ENCODE data around the gene LAMTOR2.

LAMTOR2 gene

DNA sequence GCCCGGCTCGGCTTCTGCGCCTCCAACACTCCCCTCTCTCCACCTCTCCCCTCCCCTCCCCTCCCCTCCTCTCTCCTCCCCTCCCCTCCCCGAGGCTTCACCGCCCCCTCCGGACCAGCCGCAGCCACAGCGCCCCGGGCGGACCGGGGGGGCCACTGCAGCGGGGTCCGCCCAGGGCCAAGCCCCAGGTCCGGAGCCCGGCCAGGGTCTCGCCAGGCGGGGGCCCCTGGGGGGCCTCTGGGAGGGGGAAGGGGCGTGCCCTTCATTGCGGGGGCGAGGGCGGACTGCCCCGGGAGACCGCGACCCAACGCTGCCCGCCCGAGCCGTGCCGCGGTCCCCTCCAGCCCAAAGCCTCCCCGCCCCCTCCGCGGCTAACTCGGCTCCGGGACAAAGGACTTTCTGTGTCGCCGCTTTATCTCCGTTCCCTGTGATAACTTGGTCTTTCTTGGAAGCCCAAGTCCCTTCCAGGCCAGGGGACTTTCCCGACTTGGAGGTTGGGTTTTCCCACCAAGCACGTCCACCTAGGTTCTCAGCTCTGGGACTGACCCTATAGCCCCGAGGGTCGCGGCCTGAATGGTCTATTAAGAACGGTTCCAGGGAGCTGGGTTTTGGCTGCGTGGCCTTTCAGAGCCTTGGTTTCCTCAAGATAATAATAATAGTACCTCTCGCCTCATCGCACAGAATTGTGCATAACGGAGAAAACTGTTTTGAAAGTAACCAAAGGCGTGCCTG, 648 bp upstream of the LAMTOR2 start, which contains the start of gene UBQLN4:
TSS of gene UBQLN4 (minus strand) at position 31 of the 732 bp plus-strand sequence. CDS start 97 bp downstream, outside the sequence.
- Histone ChIP-seq H3K9me3 (ENCODE audit: insufficient read depth, low read depth, low read length) (no peaks in the 10 kb centered on the region), H3K27ac (ENCODE audit: low read length) (peak within 1 kb of the TSS; percentile 100), H3K4me1 (ENCODE audit: insufficient read depth, low read length) (no peaks in the 10 kb centered on the region), H3K4me3 (ENCODE audit: low read length) (peak within 1 kb of the TSS; percentile 99), H3K9ac (ENCODE audit: low read depth, low read length) (peak within 1 kb of the TSS; percentile 100), H3K27me3 (ENCODE audit: insufficient read depth, low read length) (no peaks in the 10 kb centered on the region), H3K36me3 (ENCODE audit: insufficient read depth, low read depth, low read length) (peaks cover 29% of the 10 kb centered on the region)

DNA sequence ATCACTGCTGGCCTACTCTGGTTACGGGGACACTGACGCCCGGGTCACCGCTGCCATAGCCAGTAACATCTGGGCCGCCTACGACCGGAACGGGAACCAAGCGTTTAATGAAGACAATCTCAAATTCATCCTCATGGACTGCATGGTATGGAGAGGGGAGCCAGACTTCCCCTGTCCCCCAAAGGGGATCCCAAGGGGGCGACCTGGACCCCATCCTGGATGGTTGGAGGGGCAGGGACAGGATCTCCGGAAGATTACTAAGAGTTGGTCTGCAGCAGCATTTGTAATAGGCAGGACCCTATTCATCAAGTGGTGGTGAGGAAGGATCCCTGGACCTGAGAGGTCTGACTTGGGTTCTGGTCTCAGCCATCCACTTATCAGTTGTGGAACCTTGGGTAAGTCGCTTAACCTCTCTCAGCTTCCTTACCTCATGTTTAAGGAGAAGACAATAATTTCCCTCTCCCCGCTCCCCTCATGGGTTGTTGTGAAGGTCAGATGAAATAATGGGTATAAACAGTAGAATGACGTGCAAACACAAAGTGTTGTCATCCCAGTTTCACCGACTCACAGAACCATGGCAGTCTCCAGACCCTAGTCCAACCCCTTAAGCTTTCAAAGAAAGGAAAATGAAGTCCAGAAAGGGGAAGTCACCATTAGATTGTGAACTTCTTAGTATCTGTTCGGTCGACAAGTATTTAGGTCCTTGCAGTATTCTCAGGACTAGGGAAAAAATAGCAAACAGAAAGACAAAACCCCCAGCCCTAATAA, 883 bp downstream of the LAMTOR2 start:
- H3K27me3 ChIP-seq (ENCODE audit: insufficient read depth, low read length): no peaks in the 10 kb centered on the region
- H3K4me3 ChIP-seq (ENCODE audit: low read length): peak overlapping the region; percentile 99
- H3K9me3 ChIP-seq (ENCODE audit: insufficient read depth, low read depth, low read length): no peaks in the 10 kb centered on the region
- no peaks in the 10 kb centered on the region for H3K4me1 ChIP-seq (ENCODE audit: insufficient read depth, low read length)
- H3K36me3 ChIP-seq (ENCODE audit: insufficient read depth, low read depth, low read length): peaks cover 14% of the 10 kb centered on the region
- H3K9ac ChIP-seq (ENCODE audit: low read depth, low read length): peak overlapping the region; percentile 100; the same call in 1 of the 2 replicates
- peak overlapping the region; percentile 84 for H3K27ac ChIP-seq (ENCODE audit: low read length)

DNA sequence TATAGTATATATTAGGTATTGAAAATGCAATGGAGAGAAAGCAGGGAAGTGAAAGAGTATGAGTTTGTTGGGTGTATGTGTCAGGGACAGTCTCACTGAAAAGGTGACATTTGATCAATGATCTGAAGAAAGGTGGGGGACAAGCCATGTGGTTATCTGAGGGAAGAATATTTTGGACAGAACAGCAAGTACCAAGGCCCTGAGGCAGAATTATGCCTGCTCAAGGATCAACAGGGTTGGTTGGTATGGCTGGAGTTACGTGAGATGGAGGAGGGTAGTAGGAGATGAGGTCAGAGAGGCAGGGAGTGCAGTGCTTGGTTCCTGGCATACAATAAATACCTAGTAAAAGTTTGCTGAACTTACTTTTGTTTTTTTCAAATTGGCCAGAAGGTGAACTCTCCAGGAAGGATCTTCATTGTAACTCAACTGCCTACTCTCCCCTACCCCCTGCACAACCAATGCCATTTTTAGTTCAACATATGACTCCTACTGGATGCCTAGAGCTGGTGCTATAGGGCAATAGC, 1.8 kb downstream of the LAMTOR2 start:
- H3K9ac ChIP-seq (ENCODE audit: low read depth, low read length): no peak overlapping the region
- no peak overlapping the region for H3K4me3 ChIP-seq (ENCODE audit: low read length)
- H3K27ac ChIP-seq (ENCODE audit: low read length): no peak overlapping the region
- H3K27me3 ChIP-seq (ENCODE audit: insufficient read depth, low read length): no peaks in the 10 kb centered on the region
- no peaks in the 10 kb centered on the region for H3K9me3 ChIP-seq (ENCODE audit: insufficient read depth, low read depth, low read length)
- H3K36me3 ChIP-seq (ENCODE audit: insufficient read depth, low read depth, low read length): peaks cover 10% of the 10 kb centered on the region
- no peaks in the 10 kb centered on the region for H3K4me1 ChIP-seq (ENCODE audit: insufficient read depth, low read length)

DNA sequence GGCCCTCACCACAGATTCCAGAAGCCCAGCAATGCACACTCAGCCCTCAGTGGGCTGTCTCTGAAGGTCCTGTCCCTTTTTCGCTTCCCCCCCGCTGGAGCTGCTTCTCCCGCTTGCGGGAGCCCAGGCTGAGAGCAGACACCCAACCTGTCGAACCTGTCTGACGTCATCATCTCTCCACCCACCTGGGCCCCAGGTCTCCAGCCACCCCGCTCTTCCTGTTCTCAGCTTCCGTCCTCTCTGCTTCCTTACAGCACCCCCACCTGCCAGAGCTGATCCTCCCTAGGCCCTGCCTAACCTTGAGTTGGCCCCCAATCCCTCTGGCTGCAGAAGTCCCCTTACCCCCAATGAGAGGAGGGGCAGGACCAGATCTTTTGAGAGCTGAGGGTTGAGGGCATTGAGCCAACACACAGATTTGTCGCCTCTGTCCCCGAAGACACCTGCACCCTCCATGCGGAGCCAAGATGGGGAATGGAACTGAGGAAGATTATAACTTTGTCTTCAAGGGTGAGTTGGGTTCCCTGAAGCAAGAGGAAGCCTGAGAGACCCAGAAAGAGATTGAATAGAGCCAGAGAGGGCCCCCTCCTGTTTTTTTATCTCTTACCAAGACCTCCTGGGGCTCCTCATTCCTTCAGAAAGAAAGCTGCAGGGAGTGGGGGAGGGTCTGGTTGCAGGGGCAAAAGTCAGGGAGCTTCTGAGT, 6.5 kb downstream of the LAMTOR2 start, which contains the start of gene RAB25:
TSS of gene RAB25 (plus strand) at position 224 of the 700 bp plus-strand sequence. CDS start at position 465, 241 bp downstream.
- H3K36me3 ChIP-seq (ENCODE audit: insufficient read depth, low read depth, low read length): peaks cover 13% of the 10 kb centered on the region
- peak within 1 kb of the TSS; percentile 65 for H3K4me3 ChIP-seq (ENCODE audit: low read length)
- no peaks in the 10 kb centered on the region for H3K27me3 ChIP-seq (ENCODE audit: insufficient read depth, low read length)
- peaks cover 7% of the 10 kb centered on the region; the same call in 1 of the 2 replicates for H3K4me1 ChIP-seq (ENCODE audit: insufficient read depth, low read length)
- H3K9me3 ChIP-seq (ENCODE audit: insufficient read depth, low read depth, low read length): no peaks in the 10 kb centered on the region
- H3K27ac ChIP-seq (ENCODE audit: low read length): peak within 1 kb of the TSS; percentile 43
- H3K9ac ChIP-seq (ENCODE audit: low read depth, low read length): peak within 1 kb of the TSS; percentile 78

DNA sequence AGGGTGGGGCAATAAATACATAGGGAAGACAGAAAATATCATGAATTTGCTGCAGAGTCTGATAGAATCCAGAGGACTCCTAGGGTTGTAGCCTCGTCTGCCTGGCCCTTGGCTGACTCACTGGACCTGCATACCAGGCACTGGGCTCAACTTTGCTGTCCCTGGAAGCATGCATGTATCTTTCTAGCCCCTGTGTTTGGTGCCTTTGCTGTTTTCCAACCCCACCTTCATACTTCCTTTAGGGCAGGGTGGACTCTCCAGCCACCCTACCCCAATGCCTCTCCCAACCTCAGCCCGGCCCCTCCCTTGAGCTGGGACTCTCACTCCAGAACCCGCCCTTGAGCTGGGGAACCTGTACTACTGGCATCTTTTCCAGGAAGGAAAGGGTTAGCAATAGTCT, 7.6 kb downstream of the LAMTOR2 start:
- H3K9ac ChIP-seq (ENCODE audit: low read depth, low read length): no peak overlapping the region
- H3K27ac ChIP-seq (ENCODE audit: low read length): no peak overlapping the region
- no peaks in the 10 kb centered on the region for H3K27me3 ChIP-seq (ENCODE audit: insufficient read depth, low read length)
- peaks cover 13% of the 10 kb centered on the region for H3K36me3 ChIP-seq (ENCODE audit: insufficient read depth, low read depth, low read length)
- H3K9me3 ChIP-seq (ENCODE audit: insufficient read depth, low read depth, low read length): no peaks in the 10 kb centered on the region
- peaks cover 7% of the 10 kb centered on the region; the same call in 1 of the 2 replicates for H3K4me1 ChIP-seq (ENCODE audit: insufficient read depth, low read length)
- H3K4me3 ChIP-seq (ENCODE audit: low read length): peak overlapping the region; percentile 65; the same call in 1 of the 2 replicates

DNA sequence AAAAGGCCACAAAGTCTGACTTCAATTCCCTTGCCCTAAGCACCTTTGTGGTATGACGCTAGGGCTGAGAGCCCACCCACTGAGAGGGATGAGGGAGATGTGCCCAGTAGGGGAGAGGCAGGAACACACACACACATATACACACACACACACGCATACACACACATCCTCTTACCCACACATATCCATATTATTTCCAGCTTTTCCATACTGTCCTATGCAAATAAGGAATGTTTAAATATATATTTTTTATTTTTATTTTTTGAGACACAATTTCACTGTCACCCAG, 9.4 kb downstream of the LAMTOR2 start:
- H3K9ac ChIP-seq (ENCODE audit: low read depth, low read length): no peak overlapping the region
- H3K9me3 ChIP-seq (ENCODE audit: insufficient read depth, low read depth, low read length): no peaks in the 10 kb centered on the region
- 0 out of 2 replicates have a peak, but pooled peaks cover 5% of the 10 kb centered on the region for H3K36me3 ChIP-seq (ENCODE audit: insufficient read depth, low read depth, low read length)
- peaks cover 7% of the 10 kb centered on the region; the same call in 1 of the 2 replicates for H3K4me1 ChIP-seq (ENCODE audit: insufficient read depth, low read length)
- H3K4me3 ChIP-seq (ENCODE audit: low read length): no peak overlapping the region
- H3K27ac ChIP-seq (ENCODE audit: low read length): no peak overlapping the region
- no peaks in the 10 kb centered on the region for H3K27me3 ChIP-seq (ENCODE audit: insufficient read depth, low read length)

DNA sequence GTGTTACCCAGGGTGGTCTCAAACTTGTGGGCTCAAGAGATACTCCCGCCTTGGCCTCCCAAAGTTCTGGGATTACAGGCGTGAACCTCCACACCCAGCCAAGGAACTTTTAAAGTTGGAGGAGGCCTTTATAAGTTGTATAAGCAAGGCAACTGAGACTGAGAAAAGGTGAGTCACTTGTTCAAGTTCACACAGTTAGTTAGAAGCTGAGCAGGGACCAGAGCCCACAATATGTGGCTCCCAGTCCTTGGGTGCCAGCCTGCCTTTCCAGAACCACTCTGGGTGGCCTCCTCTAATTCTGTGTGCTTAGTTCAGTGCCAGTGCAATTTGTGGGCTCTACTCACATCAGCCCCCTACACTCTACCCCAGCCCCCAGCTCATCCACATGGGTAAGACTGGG, 10.0 kb downstream of the LAMTOR2 start:
- H3K36me3 ChIP-seq (ENCODE audit: insufficient read depth, low read depth, low read length): peaks cover 7% of the 10 kb centered on the region; the same call in 1 of the 2 replicates
- no peak overlapping the region for H3K9ac ChIP-seq (ENCODE audit: low read depth, low read length)
- H3K27me3 ChIP-seq (ENCODE audit: insufficient read depth, low read length): no peaks in the 10 kb centered on the region
- H3K27ac ChIP-seq (ENCODE audit: low read length): no peak overlapping the region
- H3K4me1 ChIP-seq (ENCODE audit: insufficient read depth, low read length): peaks cover 7% of the 10 kb centered on the region; the same call in 1 of the 2 replicates
- H3K9me3 ChIP-seq (ENCODE audit: insufficient read depth, low read depth, low read length): no peaks in the 10 kb centered on the region
- H3K4me3 ChIP-seq (ENCODE audit: low read length): no peak overlapping the region

DNA sequence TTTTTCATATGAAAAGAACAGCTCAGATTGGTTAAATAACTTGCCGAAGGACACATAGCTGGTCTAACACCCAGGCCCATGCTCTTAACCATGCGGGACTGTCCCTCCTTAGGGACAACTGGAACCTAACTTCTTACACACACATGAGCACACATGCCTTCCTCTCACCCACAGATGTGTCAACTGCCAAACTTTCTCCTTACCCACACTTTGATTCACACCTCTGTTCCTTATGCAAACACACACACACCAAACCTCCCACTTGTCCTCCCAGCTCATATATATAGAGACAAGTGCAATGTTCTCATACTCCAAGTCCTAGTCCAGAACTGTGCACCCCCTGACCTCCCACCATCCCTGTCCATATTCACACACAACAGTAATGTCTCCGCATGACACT, 10.6 kb downstream of the LAMTOR2 start:
- Histone ChIP-seq H3K27me3 (ENCODE audit: insufficient read depth, low read length) (no peaks in the 10 kb centered on the region), H3K36me3 (ENCODE audit: insufficient read depth, low read depth, low read length) (peaks cover 13% of the 10 kb centered on the region; the same call in 1 of the 2 replicates), H3K9ac (ENCODE audit: low read depth, low read length) (no peak overlapping the region), H3K4me1 (ENCODE audit: insufficient read depth, low read length) (peaks cover 7% of the 10 kb centered on the region; the same call in 1 of the 2 replicates), H3K9me3 (ENCODE audit: insufficient read depth, low read depth, low read length) (no peaks in the 10 kb centered on the region), H3K27ac (ENCODE audit: low read length) (no peak overlapping the region), H3K4me3 (ENCODE audit: low read length) (no peak overlapping the region)

DNA sequence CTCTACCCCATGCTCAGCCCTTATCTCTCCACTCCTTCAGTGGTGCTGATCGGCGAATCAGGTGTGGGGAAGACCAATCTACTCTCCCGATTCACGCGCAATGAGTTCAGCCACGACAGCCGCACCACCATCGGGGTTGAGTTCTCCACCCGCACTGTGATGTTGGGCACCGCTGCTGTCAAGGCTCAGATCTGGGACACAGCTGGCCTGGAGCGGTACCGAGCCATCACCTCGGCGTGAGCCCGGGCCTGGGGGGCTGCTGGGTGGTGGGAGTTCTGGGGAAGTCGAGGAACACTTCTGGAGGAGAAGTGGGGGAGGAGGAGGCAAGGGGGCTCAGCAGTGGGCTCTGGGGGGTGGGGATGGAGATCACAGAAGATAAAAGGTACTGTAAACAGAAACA, 11.3 kb downstream of the LAMTOR2 start:
- H3K4me3 ChIP-seq (ENCODE audit: low read length): no peak overlapping the region
- no peaks in the 10 kb centered on the region for H3K9me3 ChIP-seq (ENCODE audit: insufficient read depth, low read depth, low read length)
- peaks cover 7% of the 10 kb centered on the region; the same call in 1 of the 2 replicates for H3K4me1 ChIP-seq (ENCODE audit: insufficient read depth, low read length)
- H3K36me3 ChIP-seq (ENCODE audit: insufficient read depth, low read depth, low read length): peaks cover 15% of the 10 kb centered on the region; the same call in 1 of the 2 replicates
- no peaks in the 10 kb centered on the region for H3K27me3 ChIP-seq (ENCODE audit: insufficient read depth, low read length)
- H3K9ac ChIP-seq (ENCODE audit: low read depth, low read length): no peak overlapping the region
- no peak overlapping the region for H3K27ac ChIP-seq (ENCODE audit: low read length)

DNA sequence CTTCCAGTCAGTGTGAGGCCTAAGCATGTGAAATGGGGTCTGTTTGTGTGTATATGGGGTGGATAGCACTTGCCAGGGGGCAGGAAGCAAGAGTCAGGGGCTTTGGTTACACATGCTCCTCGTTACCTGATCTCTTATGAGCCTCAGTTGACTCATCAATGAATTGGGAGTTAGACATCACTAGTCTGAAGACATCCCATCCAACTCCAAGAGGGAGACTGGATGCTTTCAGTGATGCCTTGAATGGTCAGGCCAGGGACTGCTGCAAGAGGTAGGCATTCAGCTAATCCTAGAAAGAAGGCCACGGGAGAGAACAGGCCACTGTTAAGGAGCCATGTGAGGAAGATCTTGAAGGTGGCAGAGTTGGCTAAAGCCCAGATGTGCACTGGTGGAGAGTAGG, 12.7 kb downstream of the LAMTOR2 start:
- H3K27me3 ChIP-seq (ENCODE audit: insufficient read depth, low read length): no peaks in the 10 kb centered on the region
- peaks cover 4% of the 10 kb centered on the region for H3K4me1 ChIP-seq (ENCODE audit: insufficient read depth, low read length)
- no peaks in the 10 kb centered on the region for H3K9me3 ChIP-seq (ENCODE audit: insufficient read depth, low read depth, low read length)
- no peak overlapping the region for H3K4me3 ChIP-seq (ENCODE audit: low read length)
- no peak overlapping the region for H3K9ac ChIP-seq (ENCODE audit: low read depth, low read length)
- peaks cover 15% of the 10 kb centered on the region; the same call in 1 of the 2 replicates for H3K36me3 ChIP-seq (ENCODE audit: insufficient read depth, low read depth, low read length)
- no peak overlapping the region for H3K27ac ChIP-seq (ENCODE audit: low read length)

All from iPS-20b (cell line).